ENCODE results near the gene ANKRD12. TPM values are rescaled to one million over a fixed set of nuclear protein-coding genes. Genes with fewer than 3 reads are reported as not detected.

ANKRD12 gene
- total RNA-seq, 2 experiments from 2014 or later: 62.5 to 68.4 TPM

GRCh38 chr18:9101730-9102507, 34.7 kb upstream of the ANKRD12 start:
- intact Hi-C loops (cut with micrococcal nuclease): loop anchor here (5.0 kb wide), 1 partner anchor 35 kb away; the partner anchor contains the start of gene ANKRD12
- Mint-ChIP-seq H3K4me1 (ENCODE audit: low read depth) (peaks cover 43% of the 10 kb centered on the region), H3K36me3 (ENCODE audit: low read depth) (peaks cover 42% of the 10 kb centered on the region), H3K9me3 (no peaks in the 10 kb centered on the region), H3K27me3 (no peaks in the 10 kb centered on the region), H3K4me3 (peak overlapping the region; percentile 86), H3K27ac (peak overlapping the region; percentile 97)
- CTCF ChIA-PET: interaction anchor here (0.6 to 4.6 kb wide), 6 partner anchors 15 to 45 kb away, joined by 3 to 27 read pairs (median 6); no protein-coding TSS in a partner anchor
- TF ChIP-seq CTCF (IDR thresholded peaks at IDR 0.05): no peak
- DNase-seq: no peak
- ATAC-seq: peak; percentile 28
- POLR2A ChIA-PET: interaction anchor here (0.7 to 8.2 kb wide), 8 partner anchors 8 to 37 kb away, joined by 3 to 155 read pairs (median 26); partner anchors contain the start of gene ANKRD12

DNA sequence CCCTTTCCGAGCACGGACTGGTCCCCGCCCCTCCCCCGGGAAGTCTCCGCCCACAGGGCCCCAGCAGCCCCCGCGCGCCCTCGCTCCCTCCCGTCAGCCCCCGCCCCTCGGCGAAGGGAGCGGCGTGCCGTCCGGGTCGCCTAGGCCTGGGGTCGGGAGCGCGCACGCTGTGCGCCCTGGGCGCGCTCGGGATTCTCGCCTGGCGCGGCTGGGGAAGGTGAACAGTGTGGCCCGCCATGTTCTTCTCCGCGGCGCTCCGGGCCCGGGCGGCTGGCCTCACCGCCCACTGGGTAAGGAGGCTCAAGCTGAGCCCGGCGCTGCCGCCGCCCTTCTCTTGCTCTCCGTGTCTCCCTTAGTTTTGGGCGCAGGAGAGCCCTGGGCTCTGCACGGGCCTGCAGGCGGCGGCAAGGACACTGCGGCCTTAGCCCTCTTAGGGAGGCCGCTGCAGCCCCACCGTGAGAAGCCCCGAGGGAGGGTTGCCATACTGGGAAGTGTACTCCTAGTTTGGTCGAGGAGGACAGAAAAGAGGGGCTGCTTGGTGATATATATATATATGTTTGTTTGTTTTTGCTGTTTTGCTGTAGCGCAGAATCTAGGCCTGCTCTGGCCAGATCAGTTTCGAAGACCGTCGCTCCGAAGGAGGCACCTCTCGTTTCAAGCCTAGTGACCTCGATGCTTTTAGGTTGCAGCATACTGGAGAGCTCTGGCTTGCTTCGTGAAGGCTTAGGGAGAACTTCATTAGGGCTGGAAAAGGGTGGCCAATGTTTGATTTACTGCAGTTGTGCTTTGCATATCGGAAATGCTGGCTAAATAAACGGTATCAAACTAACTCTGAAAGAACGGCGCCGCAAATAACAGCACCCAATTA, 33.8 kb upstream of the ANKRD12 start, which contains the start of gene NDUFV2:
NDUFV2 (plus strand) TSS at position 192 of the 868 bp plus-strand sequence; CDS start at position 237, 45 bp downstream.
- intact Hi-C loops (cut with micrococcal nuclease): loop anchor here (1.0 to 5.0 kb wide), 2 partner anchors 11 to 35 kb away; partner anchors contain the start of gene ANKRD12
- Mint-ChIP-seq H3K4me1 (ENCODE audit: low read depth) (peaks cover 43% of the 10 kb centered on the region), H3K27ac (peak within 1 kb of the TSS; percentile 97), H3K9me3 (no peaks in the 10 kb centered on the region), H3K36me3 (ENCODE audit: low read depth) (peaks cover 50% of the 10 kb centered on the region), H3K27me3 (no peaks in the 10 kb centered on the region), H3K4me3 (peak within 1 kb of the TSS; percentile 86)
- ATAC-seq (peak; percentile 95), DNase-seq (peak; percentile 98)
- TF ChIP-seq CTCF (IDR thresholded peaks at IDR 0.05): no peak
- CTCF ChIA-PET: interaction anchor here (1.1 to 4.6 kb wide), 9 partner anchors 13 to 45 kb away, joined by 4 to 27 read pairs (median 5); no protein-coding TSS in a partner anchor
- POLR2A ChIA-PET: interaction anchor here (1.0 to 8.2 kb wide), 9 partner anchors 7 to 36 kb away, joined by 3 to 155 read pairs (median 10); partner anchors contain the start of gene ANKRD12

GRCh38 chr18:9103376-9103873, 33.2 kb upstream of the ANKRD12 start:
- no peaks in the 10 kb centered on the region for H3K9me3 Mint-ChIP-seq
- H3K27me3 Mint-ChIP-seq: no peaks in the 10 kb centered on the region
- no peak for TF ChIP-seq CTCF (IDR thresholded peaks at IDR 0.05)
- peaks cover 55% of the 10 kb centered on the region for H3K36me3 Mint-ChIP-seq (ENCODE audit: low read depth)
- intact Hi-C loops (cut with micrococcal nuclease): loop anchor here (1.0 to 5.0 kb wide), 2 partner anchors 12 to 34 kb away; partner anchors contain the start of gene ANKRD12
- POLR2A ChIA-PET: interaction anchor here (0.5 to 8.2 kb wide), 10 partner anchors 9 to 159 kb away, joined by 3 to 155 read pairs (median 8); partner anchors contain the start of gene ANKRD12
- H3K4me3 Mint-ChIP-seq: peak overlapping the region; percentile 86
- peak overlapping the region; percentile 97 for H3K27ac Mint-ChIP-seq
- CTCF ChIA-PET: interaction anchor here (0.7 to 4.6 kb wide), 8 partner anchors 11 to 44 kb away, joined by 3 to 27 read pairs (median 5); no protein-coding TSS in a partner anchor
- ATAC-seq (no peak), DNase-seq (no peak)
- peaks cover 47% of the 10 kb centered on the region for H3K4me1 Mint-ChIP-seq (ENCODE audit: low read depth)

GRCh38 chr18:9104244-9104901, 32.2 kb upstream of the ANKRD12 start:
- CTCF ChIA-PET: interaction anchor here (0.7 to 4.6 kb wide), 5 partner anchors 11 to 43 kb away, joined by 3 to 27 read pairs (median 5); no protein-coding TSS in a partner anchor
- H3K27me3 Mint-ChIP-seq: no peaks in the 10 kb centered on the region
- TF ChIP-seq CTCF (IDR thresholded peaks at IDR 0.05): no peak
- H3K27ac Mint-ChIP-seq: peak overlapping the region; percentile 97
- H3K36me3 Mint-ChIP-seq (ENCODE audit: low read depth): peaks cover 63% of the 10 kb centered on the region
- POLR2A ChIA-PET: interaction anchor here (1.3 to 8.2 kb wide), 9 partner anchors 10 to 38 kb away, joined by 3 to 155 read pairs (median 10); partner anchors contain the start of gene ANKRD12
- peak overlapping the region; percentile 86 for H3K4me3 Mint-ChIP-seq
- no peak for ATAC-seq
- DNase-seq: no peak
- intact Hi-C loops (cut with micrococcal nuclease): loop anchor here (5.0 kb wide), 1 partner anchor 33 kb away; the partner anchor contains the start of gene ANKRD12
- no peaks in the 10 kb centered on the region for H3K9me3 Mint-ChIP-seq
- peaks cover 54% of the 10 kb centered on the region for H3K4me1 Mint-ChIP-seq (ENCODE audit: low read depth)
